Measurements from ENCODE around the gene FOLR2. TPM values are rescaled to one million over a fixed set of nuclear protein-coding genes. Genes with fewer than 3 reads are reported as not detected.

Gene FOLR2
- total and polyA plus RNA-seq, 2 donors (not counting 1 experiment from before 2014, with no cell fraction given), result 1.5 to 4.7 TPM

DNA sequence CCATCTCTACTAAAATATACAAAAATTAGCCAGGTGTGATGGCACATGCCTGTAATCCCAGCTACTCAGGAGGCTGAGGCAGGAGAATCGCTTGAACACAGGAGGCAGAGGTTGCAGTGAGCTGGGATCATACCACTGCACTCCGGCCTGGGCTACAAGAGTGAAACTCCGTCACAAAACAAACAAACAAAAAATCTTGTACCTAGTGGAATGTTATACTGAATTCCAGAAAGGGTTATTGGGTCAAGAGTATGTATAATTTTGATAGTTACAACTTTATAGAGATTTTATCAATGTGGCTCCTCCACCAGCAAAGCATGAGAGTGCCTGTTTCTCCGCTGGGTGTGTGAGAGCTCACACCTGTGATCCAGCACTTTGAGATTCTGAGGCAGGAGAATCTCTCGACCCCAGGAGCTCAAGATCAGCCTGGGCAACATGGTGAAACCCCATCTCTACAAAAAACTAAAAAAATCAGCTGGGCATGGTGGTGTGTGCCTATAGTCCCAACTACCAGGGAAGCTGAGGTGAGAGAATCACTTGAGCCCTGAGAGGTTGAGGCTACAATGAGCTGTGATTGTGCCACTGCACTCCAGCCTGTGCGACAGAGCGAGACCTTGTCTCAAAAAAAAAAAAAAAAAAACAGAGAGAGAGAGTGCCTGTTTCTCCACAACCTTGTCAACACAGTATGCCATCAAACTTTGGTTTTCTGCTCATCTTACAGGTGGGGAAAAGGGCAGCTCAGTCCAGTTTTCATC is 37.4 kb upstream of the FOLR2 start:
- DNase-seq (no peak), ATAC-seq (ENCODE audit: low read depth) (no peak)
- Mint-ChIP-seq H3K27ac (no peak overlapping the region), H3K27me3 (peaks cover 25% of the 10 kb centered on the region), H3K4me1 (peaks cover 1% of the 10 kb centered on the region), H3K4me3 (no peak overlapping the region), H3K9me3 (ENCODE audit: insufficient read depth) (no peaks in the 10 kb centered on the region)
- H3K9me3 ChIP-seq (ENCODE audit: control extremely low read depth in 1 of 3, control insufficient read depth in 2 of 3, insufficient read depth in 1 of 3, low read length in 2 of 3), result no peaks in the 10 kb centered on the region
- CTCF ChIA-PET, result interaction anchor here (1.1 to 1.8 kb wide), 2 partner anchors 44 to 62 kb away, joined by 3 to 5 read pairs; no protein-coding TSS in a partner anchor
- TF ChIP-seq, protein P1, sequence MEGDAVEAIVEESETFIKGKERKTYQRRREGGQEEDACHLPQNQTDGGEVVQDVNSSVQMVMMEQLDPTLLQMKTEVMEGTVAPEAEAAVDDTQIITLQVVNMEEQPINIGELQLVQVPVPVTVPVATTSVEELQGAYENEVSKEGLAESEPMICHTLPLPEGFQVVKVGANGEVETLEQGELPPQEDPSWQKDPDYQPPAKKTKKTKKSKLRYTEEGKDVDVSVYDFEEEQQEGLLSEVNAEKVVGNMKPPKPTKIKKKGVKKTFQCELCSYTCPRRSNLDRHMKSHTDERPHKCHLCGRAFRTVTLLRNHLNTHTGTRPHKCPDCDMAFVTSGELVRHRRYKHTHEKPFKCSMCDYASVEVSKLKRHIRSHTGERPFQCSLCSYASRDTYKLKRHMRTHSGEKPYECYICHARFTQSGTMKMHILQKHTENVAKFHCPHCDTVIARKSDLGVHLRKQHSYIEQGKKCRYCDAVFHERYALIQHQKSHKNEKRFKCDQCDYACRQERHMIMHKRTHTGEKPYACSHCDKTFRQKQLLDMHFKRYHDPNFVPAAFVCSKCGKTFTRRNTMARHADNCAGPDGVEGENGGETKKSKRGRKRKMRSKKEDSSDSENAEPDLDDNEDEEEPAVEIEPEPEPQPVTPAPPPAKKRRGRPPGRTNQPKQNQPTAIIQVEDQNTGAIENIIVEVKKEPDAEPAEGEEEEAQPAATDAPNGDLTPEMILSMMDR (IDR thresholded peaks at IDR 0.05), result no peak
- no peak for TF ChIP-seq EZH2 (IDR thresholded peaks at IDR 0.05; ENCODE audit: borderline replicate concordance, insufficient read depth, low read depth, low read length, poor library complexity, severe bottlenecking)
- H3K9ac ChIP-seq (ENCODE audit: low read length), result no peak overlapping the region
- intact Hi-C loops (cut with micrococcal nuclease), result no loop called here
- H4K20me1 ChIP-seq (ENCODE audit: control insufficient read depth, insufficient read depth, low read length, poor library complexity, severe bottlenecking), result no peaks in the 10 kb centered on the region
- no peak overlapping the region for H3K4me3 ChIP-seq (ENCODE audit: control extremely low read depth in 1 of 5, extremely low read depth in 1 of 5, insufficient read depth in 1 of 5, low read depth in 2 of 5, low read length in 4 of 5)
- H3K79me2 ChIP-seq (ENCODE audit: control insufficient read depth, insufficient read depth, low read length), result no peaks in the 10 kb centered on the region
- no peak overlapping the region for H3K4me2 ChIP-seq (replicated peaks; ENCODE audit: low read depth, low read length, poor library complexity, severe bottlenecking)
- no peak overlapping the region for H2AFZ ChIP-seq (ENCODE audit: insufficient read depth, low read depth, low read length, poor library complexity, severe bottlenecking)
- POLR2A ChIA-PET, result interaction anchor here (0.6 kb wide), 1 partner anchor 38 kb away, joined by 7 read pairs; no protein-coding TSS in a partner anchor
- H3K36me3 ChIP-seq (replicated peaks in 1 of 2; ENCODE audit: control extremely low read depth in 1 of 2, control insufficient read depth in 1 of 2, extremely low read depth in 1 of 2, insufficient read depth in 2 of 2, low read length in 1 of 2), result no peaks in the 10 kb centered on the region
- peaks cover 0 to 16% (median 1%) of the 10 kb centered on the region in 4 experiments for H3K27me3 ChIP-seq (replicated peaks in 1 of 4; ENCODE audit: control extremely low read depth in 1 of 4, control insufficient read depth in 3 of 4, insufficient read depth in 4 of 4, low read length in 3 of 4)
- H3K27ac ChIP-seq (ENCODE audit: low read length in 2 of 2), result no peak overlapping the region
- WGBS (ENCODE audit: insufficient coverage), result 83% methylated on average over 3 of the region's 7 CpGs
- H3K4me1 ChIP-seq (ENCODE audit: control insufficient read depth in 2 of 2, insufficient read depth in 2 of 2, low read length in 2 of 2), result no peaks in the 10 kb centered on the region

DNA sequence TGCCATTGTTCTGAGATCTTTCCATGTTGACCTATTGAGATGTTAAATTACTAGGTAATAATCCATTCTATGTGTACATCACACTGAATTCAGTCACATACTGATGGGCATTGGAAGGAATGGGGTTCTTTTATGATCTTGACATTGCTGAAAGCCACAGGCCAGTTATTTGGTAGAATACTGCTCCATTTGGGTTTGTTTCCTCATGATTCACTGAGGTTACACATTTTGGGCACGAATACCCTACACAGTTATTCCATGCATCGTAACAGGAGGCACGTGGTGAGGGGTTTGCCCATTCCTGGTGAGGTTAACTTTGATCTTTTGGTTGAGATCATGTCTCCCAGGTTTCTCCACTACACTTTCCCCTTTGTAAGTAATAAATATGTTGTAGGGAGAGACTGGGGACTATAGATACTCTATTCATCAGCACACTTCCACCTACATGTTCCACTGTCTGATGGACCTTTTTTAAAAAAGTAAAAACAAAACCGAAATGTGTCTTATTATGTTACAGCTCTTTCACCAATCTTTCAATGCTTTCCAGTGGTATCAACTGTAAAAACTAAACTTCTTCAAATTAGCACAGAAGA is 36.7 kb upstream of the FOLR2 start:
- Mint-ChIP-seq H3K27me3 (peaks cover 25% of the 10 kb centered on the region), H3K4me3 (no peak overlapping the region), H3K4me1 (peaks cover 1% of the 10 kb centered on the region), H3K9me3 (ENCODE audit: insufficient read depth) (no peaks in the 10 kb centered on the region), H3K27ac (no peak overlapping the region)
- DNase-seq (no peak), ATAC-seq (ENCODE audit: low read depth) (no peak)
- H3K27ac ChIP-seq (ENCODE audit: low read length in 2 of 2), result no peak overlapping the region
- peaks cover 0 to 16% (median 1%) of the 10 kb centered on the region in 4 experiments for H3K27me3 ChIP-seq (replicated peaks in 1 of 4; ENCODE audit: control extremely low read depth in 1 of 4, control insufficient read depth in 3 of 4, insufficient read depth in 4 of 4, low read length in 3 of 4)
- H3K36me3 ChIP-seq (replicated peaks in 1 of 2; ENCODE audit: control extremely low read depth in 1 of 2, control insufficient read depth in 1 of 2, extremely low read depth in 1 of 2, insufficient read depth in 2 of 2, low read length in 1 of 2), result no peaks in the 10 kb centered on the region
- TF ChIP-seq, protein P1 (IDR thresholded peaks at IDR 0.05), result no peak
- TF ChIP-seq EZH2 (IDR thresholded peaks at IDR 0.05; ENCODE audit: borderline replicate concordance, insufficient read depth, low read depth, low read length, poor library complexity, severe bottlenecking), result no peak
- ChIA-PET POLR2A (interaction anchor here (0.6 kb wide), 1 partner anchor 39 kb away, joined by 7 read pairs; no protein-coding TSS in a partner anchor), CTCF (interaction anchor here (1.1 to 1.8 kb wide), 4 partner anchors 41 to 151 kb away, joined by 3 to 5 read pairs (median 4); no protein-coding TSS in a partner anchor)
- no peak overlapping the region for H3K9ac ChIP-seq (ENCODE audit: low read length)
- H3K4me1 ChIP-seq (ENCODE audit: control insufficient read depth in 2 of 2, insufficient read depth in 2 of 2, low read length in 2 of 2), result no peaks in the 10 kb centered on the region
- H3K79me2 ChIP-seq (ENCODE audit: control insufficient read depth, insufficient read depth, low read length), result no peaks in the 10 kb centered on the region
- H2AFZ ChIP-seq (ENCODE audit: insufficient read depth, low read depth, low read length, poor library complexity, severe bottlenecking), result no peak overlapping the region
- no peak overlapping the region for H3K4me2 ChIP-seq (replicated peaks; ENCODE audit: low read depth, low read length, poor library complexity, severe bottlenecking)
- intact Hi-C loops (cut with micrococcal nuclease), result no loop called here
- WGBS (ENCODE audit: insufficient coverage), result 100% methylated on average over 1 of the region's 4 CpGs
- H3K9me3 ChIP-seq (ENCODE audit: control extremely low read depth in 1 of 3, control insufficient read depth in 2 of 3, insufficient read depth in 1 of 3, low read length in 2 of 3), result no peaks in the 10 kb centered on the region
- H4K20me1 ChIP-seq (ENCODE audit: control insufficient read depth, insufficient read depth, low read length, poor library complexity, severe bottlenecking), result no peaks in the 10 kb centered on the region
- no peak overlapping the region for H3K4me3 ChIP-seq (ENCODE audit: control extremely low read depth in 1 of 5, extremely low read depth in 1 of 5, insufficient read depth in 1 of 5, low read depth in 2 of 5, low read length in 4 of 5)
